Measurements from ENCODE around the gene BMP8B.
A peak's percentile ranks its signal among the peaks of the same experiment; 100 is the strongest.
"Not testable (repeated sequence)": the region's sequence is repeated elsewhere in the genome, so short reads cannot be mapped to it uniquely, and the experiment has no call there.

BMP8B gene

GRCh38 chr1:39788758-39789570, at the start of gene BMP8B:
BMP8B (minus strand) TSS chr1:39788865; CDS start chr1:39788485, 380 bp downstream.
- peak; percentile 20 for DNase-seq

GRCh38 chr1:39836595-39837110, 48.0 kb upstream of the BMP8B start:
- DNase-seq, result no peak

GRCh38 chr1:39835935-39836594, 47.4 kb upstream of the BMP8B start:
- DNase-seq, result no peak

- no peak for DNase-seq
Observed at GRCh38 chr1:39835110-39835509, 46.4 kb upstream of the BMP8B start.

GRCh38 chr1:39833621-39834385, 45.1 kb upstream of the BMP8B start:
- no peak for DNase-seq

GRCh38 chr1:39833121-39833520, 44.5 kb upstream of the BMP8B start:
- no peak for DNase-seq

- DNase-seq, result no peak
Observed at GRCh38 chr1:39832294-39832693, 43.6 kb upstream of the BMP8B start.

GRCh38 chr1:39829791-39830533, 41.3 kb upstream of the BMP8B start:
- DNase-seq, result no peak

GRCh38 chr1:39828734-39829133, 40.1 kb upstream of the BMP8B start:
- no peak for DNase-seq

- not testable (repeated sequence) for DNase-seq
Observed at GRCh38 chr1:39828255-39828654, 39.6 kb upstream of the BMP8B start.

- no peak for DNase-seq
Observed at GRCh38 chr1:39827201-39827600, 38.5 kb upstream of the BMP8B start.

- DNase-seq, result no peak
Observed at GRCh38 chr1:39826583-39826982, 37.9 kb upstream of the BMP8B start.

GRCh38 chr1:39825432-39825941, 36.8 kb upstream of the BMP8B start:
- DNase-seq, result no peak

- not testable (repeated sequence) for DNase-seq
Observed at GRCh38 chr1:39823450-39823849, 34.8 kb upstream of the BMP8B start.

GRCh38 chr1:39822146-39822545, 33.5 kb upstream of the BMP8B start:
- no peak for DNase-seq

- no peak for DNase-seq
Observed at GRCh38 chr1:39819091-39819812, 30.6 kb upstream of the BMP8B start.

GRCh38 chr1:39818482-39818881, 29.8 kb upstream of the BMP8B start:
- no peak for DNase-seq

- not testable (repeated sequence) for DNase-seq
Observed at GRCh38 chr1:39817091-39817932, 28.6 kb upstream of the BMP8B start.

GRCh38 chr1:39816415-39817090, 27.9 kb upstream of the BMP8B start:
- peak; percentile 7 for DNase-seq

GRCh38 chr1:39812913-39813312, 24.2 kb upstream of the BMP8B start:
- DNase-seq, result no peak

Measured in NCI-H446 treated with DMSO at 0.1 percent for 48 hours (cell line).